Endothelial cell of umbilical vein (primary cell): ENCODE measurements around the gene PIGQ.

ENCODE experiments used
- CTCF ChIP-seq, 2 donors: IDR thresholded peaks; 1 replicate in 1 of 2; 2 replicates in 1 of 2; pipeline ENCODE4 v1.5.1; 2011; ENCODE audit warnings: low read length in 2 of 2, mild to moderate bottlenecking in 2 of 2, moderate library complexity in 2 of 2, control low read depth in 1 of 2, inconsistent platforms in 1 of 2, low read depth in 1 of 2; ENCODE audit not compliant: insufficient read depth in 1 of 2; ENCODE audit errors: extremely low read depth in 1 of 2
- EZH2 ChIP-seq: IDR thresholded peaks from 2 replicates; pipeline ENCODE4 v1.6.1; 2012; ENCODE audit warnings: borderline replicate concordance, low read depth, mild to moderate bottlenecking, moderate library complexity, low read length, inconsistent platforms; ENCODE audit not compliant: severe bottlenecking
- FOS ChIP-seq: IDR thresholded peaks from 2 replicates; pipeline ENCODE4 v1.6.1; 2011; ENCODE audit warnings: mild to moderate bottlenecking, low read length, moderate library complexity, borderline replicate concordance; ENCODE audit not compliant: insufficient read depth
- JUN ChIP-seq: IDR thresholded peaks from 2 replicates; pipeline ENCODE4 v1.6.1; 2011; ENCODE audit warnings: borderline replicate concordance, low read depth; ENCODE audit not compliant: insufficient read length, insufficient read depth
- MYC ChIP-seq: IDR thresholded peaks from one replicate; pipeline ENCODE4 v1.6.1; 2011; ENCODE audit warnings: mild to moderate bottlenecking, low read depth, low read length
- POLR2A ChIP-seq: IDR thresholded peaks from 2 replicates; pipeline ENCODE4 v1.6.1; 2012; ENCODE audit warnings: low read depth, mild to moderate bottlenecking, control low read depth, low read length
- POLR2AphosphoS5 ChIP-seq: IDR thresholded peaks from 2 replicates; pipeline ENCODE4 v1.6.1; 2012; ENCODE audit warnings: low read depth, mild to moderate bottlenecking, control low read depth, low read length, moderate library complexity; ENCODE audit not compliant: insufficient read depth
- TF ChIP-seq, protein P1 (sequence below): IDR thresholded peaks from 2 replicates; pipeline ENCODE4 v1.6.1; 2011; ENCODE audit not compliant: insufficient read depth, insufficient read length

DNA sequence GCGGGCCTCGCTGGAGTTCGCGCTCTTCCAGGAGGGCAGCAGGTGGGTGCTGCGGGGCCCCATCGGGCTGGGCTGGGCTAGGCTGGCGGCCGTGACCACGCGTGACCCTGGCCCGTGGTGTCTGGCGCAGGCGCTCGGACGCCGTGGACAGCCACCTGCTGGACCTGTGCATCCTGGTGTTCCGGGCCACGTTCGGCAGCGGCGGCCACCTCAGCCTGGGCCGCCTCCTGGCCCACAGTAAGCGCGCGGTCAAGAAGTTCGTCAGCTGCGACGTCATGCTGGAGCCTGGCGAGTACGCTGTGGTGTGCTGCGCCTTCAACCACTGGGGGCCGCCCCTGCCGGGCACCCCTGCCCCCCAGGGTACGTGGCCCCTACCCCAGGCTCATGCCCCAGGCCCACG is 17.6 kb upstream of the PIGQ start:
- no peak for TF ChIP-seq CTCF (IDR thresholded peaks at IDR 0.05; ENCODE audit: extremely low read depth in 1 of 2, insufficient read depth in 1 of 2, low read depth in 1 of 2, low read length in 2 of 2)
- TF ChIP-seq, protein P1, sequence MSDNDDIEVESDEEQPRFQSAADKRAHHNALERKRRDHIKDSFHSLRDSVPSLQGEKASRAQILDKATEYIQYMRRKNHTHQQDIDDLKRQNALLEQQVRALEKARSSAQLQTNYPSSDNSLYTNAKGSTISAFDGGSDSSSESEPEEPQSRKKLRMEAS = no peak
- no peak for TF ChIP-seq POLR2AphosphoS5
- TF ChIP-seq FOS = no peak
- no peak for TF ChIP-seq POLR2A
- no peak for TF ChIP-seq EZH2
- no peak for TF ChIP-seq MYC
- TF ChIP-seq JUN = no peak
